AG10803 (cell line): Measurements from ENCODE around the gene C20orf204.

Experiments used
- DNase-seq: peaks from one replicate; pipeline ENCODE4 v3.0.0; 2010; ENCODE audit warnings: low read depth
- H3K4me3 ChIP-seq: 2 replicates; pipeline ENCODE4 v1.5.1; 2011; ENCODE audit warnings: mild to moderate bottlenecking, low read length, control low read depth
- CTCF ChIP-seq: conservative IDR thresholded peaks from 2 replicates; pipeline ENCODE4 v1.5.1; 2011; ENCODE audit warnings: mild to moderate bottlenecking, low read length, control low read depth, inconsistent platforms

Gene C20orf204

GRCh38 chr20:64041040-64041780, 5.2 kb downstream of the C20orf204 start:
- TF ChIP-seq CTCF: no peak
- no peak overlapping the region for H3K4me3 ChIP-seq
- DNase-seq: peak; percentile 39

GRCh38 chr20:64041781-64042053, 5.7 kb downstream of the C20orf204 start:
- peak overlapping the region; percentile 43 for H3K4me3 ChIP-seq
- DNase-seq: no peak
- TF ChIP-seq CTCF: no peak

GRCh38 chr20:64042054-64042781, 6.2 kb downstream of the C20orf204 start:
- TF ChIP-seq CTCF: no peak
- DNase-seq: no peak
- H3K4me3 ChIP-seq: peak overlapping the region; percentile 43

GRCh38 chr20:64043768-64044167, 7.8 kb downstream of the C20orf204 start:
- TF ChIP-seq CTCF: no peak
- DNase-seq: no peak
- H3K4me3 ChIP-seq: no peak overlapping the region

- DNase-seq: peak; percentile 50
- no peak for TF ChIP-seq CTCF
- H3K4me3 ChIP-seq: no peak overlapping the region
These were observed 8.7 kb downstream of the C20orf204 start for GRCh38 chr20:64044484-64045247.

- no peak for TF ChIP-seq CTCF
- DNase-seq: no peak
- no peak overlapping the region for H3K4me3 ChIP-seq
These were observed 9.5 kb downstream of the C20orf204 start for GRCh38 chr20:64045346-64046011.
